ENCODE data around the gene CDC42BPA.
"Not testable (repeated sequence)": the region's sequence is repeated elsewhere in the genome, so short reads cannot be mapped to it uniquely, and the experiment has no call there.

The CDC42BPA gene

DNA sequence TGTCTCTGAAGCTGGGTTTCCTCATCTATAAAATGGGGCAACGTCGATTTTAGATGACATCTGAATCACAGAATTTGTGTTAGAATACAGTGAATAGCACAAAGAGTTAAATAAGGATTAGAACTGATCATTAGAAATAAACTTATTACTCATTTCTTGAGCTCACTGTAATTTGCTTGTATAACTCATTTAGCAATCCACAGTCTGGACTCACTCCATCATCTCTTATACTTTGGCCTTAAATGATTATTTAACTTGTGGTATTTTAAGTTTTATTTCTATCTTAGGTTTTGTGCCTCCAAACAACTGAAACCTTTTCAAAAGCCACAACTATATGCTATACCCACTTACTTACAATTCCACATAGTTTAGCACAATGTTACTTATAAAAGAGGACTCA lies 128.0 kb downstream of the CDC42BPA start:
- no peak for DNase-seq

DNA sequence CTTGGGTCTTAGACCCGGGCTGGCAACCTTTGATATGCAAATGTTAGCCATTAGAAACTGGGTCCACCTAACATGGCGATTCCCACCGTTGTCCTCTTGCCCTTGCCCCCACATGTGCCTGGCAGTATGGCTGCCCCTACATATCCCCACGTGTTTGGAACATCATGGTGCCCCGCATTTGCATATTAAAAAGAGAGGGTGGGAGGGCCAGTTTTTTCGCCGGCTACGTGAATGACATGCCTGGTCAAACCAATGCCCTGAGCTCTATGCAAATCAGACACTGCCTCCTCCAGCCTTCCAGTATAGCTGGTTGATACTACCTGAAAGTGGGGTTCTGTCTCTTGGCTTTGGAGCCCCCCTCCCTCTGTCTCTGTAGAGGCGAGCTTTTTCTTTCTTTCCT lies 133.0 kb downstream of the CDC42BPA start:
- DNase-seq = no peak

DNA sequence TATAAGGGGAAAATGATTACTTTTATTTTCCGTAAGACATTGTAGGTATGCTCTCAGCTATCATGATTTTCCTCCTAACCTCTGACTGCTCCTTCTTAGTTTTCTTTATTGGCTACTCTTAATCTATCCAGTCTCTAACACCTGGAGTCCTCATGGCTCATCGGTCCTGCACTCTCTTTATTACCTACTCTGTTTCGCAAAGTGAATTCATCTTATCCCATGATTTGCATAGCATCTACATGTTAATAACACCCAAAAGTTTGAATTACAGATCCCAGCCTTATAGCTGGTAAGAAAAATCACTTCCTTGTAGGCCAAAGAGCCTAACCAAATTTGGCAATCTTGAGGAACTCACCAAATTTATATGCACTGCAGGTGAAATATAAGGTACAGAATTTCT lies 136.3 kb downstream of the CDC42BPA start:
- DNase-seq = no peak

- no peak for DNase-seq
Measured at GRCh38 chr1:227175611-227176010, 142.7 kb downstream of the CDC42BPA start.

GRCh38 chr1:227174164-227174563 lies 144.1 kb downstream of the CDC42BPA start:
- no peak for DNase-seq

DNA sequence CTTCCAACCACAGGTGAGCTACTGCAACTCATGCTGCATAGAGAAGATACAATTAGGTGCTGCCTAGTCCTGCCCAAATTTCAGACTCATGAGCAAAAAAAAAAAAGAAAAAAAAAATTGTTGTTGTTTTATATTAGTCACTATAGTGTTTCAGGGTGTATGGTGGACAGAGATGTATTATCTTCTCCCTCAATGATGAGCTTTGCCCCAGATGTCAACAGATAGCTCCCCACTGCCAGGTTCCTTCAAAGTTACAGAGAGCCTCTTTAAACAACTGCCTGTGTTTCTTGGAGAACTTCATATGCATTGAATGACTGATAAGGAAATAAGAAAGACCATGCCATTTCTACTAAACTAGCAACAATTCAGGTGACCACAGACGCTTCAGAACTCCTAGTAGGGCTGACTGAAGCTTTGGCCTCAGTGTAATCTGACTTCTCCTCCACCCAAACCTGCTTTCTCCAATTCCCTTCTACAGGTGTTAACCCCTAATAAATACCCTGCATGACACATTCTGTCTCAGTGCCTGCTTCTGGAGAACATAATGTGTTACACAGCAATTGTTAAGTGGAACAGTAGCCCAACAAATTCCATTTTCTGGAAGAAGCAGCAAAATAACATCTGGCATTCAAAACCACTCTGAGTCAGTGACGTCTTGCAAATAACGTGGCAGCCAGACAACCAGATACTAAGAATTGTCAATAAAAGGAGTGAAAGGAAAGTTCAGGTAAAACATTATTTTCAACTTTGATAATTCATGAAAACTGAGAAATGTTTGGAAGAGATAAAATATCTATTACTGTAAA lies 147.7 kb downstream of the CDC42BPA start:
- no peak for DNase-seq

- DNase-seq = no peak
Measured at GRCh38 chr1:227169343-227169742, 148.9 kb downstream of the CDC42BPA start.

DNA sequence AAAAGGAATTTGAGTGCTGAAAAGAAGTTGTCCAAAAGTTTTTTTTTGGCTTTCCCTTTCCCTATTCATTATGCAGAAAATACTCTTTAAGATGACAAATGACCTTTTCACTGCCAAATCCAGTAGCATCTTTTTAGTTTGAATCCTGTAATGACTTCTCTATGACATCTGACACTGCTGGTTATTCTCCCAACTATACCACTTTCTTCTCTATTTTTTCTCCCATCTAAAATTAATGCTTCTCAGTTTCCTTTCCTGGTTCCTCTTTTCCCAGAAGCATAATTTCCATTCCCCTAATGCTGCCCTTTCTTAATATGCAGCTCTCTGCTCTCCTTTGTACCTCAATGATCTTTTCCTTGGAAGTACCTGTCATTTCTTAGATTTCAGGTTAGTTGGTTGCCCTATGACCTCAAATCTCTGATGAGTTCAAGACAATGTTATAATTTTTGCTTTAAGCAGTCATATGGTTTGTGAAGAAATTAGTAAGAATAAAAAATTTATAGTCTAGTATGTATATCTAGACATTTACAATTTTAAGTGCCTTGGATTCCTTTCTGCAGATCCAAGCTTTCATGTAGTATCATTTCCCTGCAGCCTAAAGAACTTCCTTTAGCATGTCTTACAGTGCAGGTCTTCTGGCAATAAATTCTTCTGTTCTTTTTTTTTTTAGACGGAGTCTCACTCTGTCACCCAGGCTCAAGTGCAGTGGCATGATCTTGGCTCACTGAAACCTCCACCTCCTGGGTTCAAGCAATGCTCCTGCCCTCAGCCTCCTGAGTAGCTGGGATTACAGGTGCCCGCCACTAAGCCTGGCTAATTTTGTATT lies 150.8 kb downstream of the CDC42BPA start:
- DNase-seq = no peak

- no peak for DNase-seq
Measured at GRCh38 chr1:227166559-227166958, 151.7 kb downstream of the CDC42BPA start.

DNA sequence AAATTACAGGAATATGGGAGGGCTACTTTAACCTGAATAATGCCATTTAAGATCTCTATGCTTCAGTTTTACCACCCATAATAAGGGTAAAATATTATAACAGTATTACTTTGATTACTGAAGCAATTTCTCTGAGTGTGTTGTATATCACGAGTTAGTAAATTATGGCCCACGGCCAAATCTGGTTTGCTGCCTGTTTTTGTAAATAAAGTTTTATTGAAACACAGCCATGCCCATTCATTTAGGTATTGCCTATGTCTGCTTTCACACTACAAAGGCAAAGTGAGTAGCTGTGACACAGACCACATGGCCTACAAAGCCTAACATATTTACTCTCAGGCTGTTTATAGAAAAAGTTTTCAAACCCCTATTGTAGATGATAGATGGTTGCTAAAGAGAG lies 156.8 kb downstream of the CDC42BPA start:
- DNase-seq = no peak

GRCh38 chr1:227156520-227156919 lies 161.8 kb downstream of the CDC42BPA start:
- DNase-seq = no peak

- DNase-seq = no peak
Measured at GRCh38 chr1:227155688-227156087, 162.6 kb downstream of the CDC42BPA start.

GRCh38 chr1:227155004-227155403 lies 163.3 kb downstream of the CDC42BPA start:
- DNase-seq = no peak

- DNase-seq = no peak
Measured at GRCh38 chr1:227152525-227152924, 165.8 kb downstream of the CDC42BPA start.

- no peak for DNase-seq
Measured at GRCh38 chr1:227140376-227140775, 177.9 kb downstream of the CDC42BPA start.

GRCh38 chr1:227136210-227136820 lies 182.0 kb downstream of the CDC42BPA start:
- DNase-seq = no peak

- DNase-seq = no peak
Measured at GRCh38 chr1:227134686-227135314, 183.5 kb downstream of the CDC42BPA start.

DNA sequence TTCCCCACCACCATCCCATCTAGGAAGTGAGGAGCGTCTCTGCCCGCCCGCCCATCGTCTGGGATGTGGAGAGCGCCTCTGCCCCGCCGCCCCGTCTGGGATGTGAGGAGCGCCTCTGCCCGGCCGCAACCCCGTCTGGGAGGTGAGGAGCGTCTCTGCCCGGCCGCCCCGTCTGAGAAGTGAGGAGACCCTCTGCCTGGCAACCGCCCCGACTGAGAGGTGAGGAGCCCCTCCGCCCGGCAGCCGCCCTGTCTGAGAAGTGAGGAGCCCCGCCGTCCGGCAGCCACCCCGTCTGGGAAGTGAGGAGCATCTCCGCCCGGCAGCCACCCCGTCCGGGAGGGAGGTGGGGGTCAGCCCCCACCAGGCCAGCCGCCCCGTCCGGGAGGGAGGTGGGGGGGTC lies 185.6 kb downstream of the CDC42BPA start:
- DNase-seq = not testable (repeated sequence)

- DNase-seq = no peak
Measured at GRCh38 chr1:227131193-227131592, 187.1 kb downstream of the CDC42BPA start.

- DNase-seq = no peak
Measured at GRCh38 chr1:227127891-227128290, 190.4 kb downstream of the CDC42BPA start.

DNA sequence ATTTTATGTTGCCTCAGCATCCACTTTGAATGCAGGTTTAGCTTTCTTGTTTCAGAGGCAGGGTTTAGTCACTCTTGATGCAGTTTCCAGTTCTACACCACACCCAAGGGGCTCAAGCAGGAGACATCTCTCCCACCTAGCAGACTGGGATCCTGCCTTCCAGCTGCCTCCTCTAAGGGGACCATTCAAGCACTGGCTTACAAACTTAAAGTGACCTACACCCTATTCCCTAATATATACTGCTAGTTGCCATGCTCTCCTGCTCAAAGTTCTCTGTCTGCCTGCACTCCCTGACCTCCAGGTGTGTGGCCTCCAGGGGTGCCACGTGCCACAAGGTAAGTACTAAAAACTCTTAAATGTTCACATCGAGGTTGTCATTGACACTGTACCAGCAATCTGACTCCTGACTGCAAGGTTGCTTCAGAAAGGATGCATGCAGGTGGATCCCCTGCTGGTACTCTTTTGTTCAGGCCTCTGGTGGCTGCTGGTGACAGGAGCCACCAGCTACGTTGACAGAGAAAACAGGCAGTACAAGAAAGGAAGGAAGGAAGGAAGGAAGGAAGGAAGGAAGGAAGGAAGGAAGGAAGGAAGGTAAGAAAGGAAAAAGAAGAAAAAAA lies 192.3 kb downstream of the CDC42BPA start:
- no peak for DNase-seq

- DNase-seq = no peak
Measured at GRCh38 chr1:227124473-227124872, 193.8 kb downstream of the CDC42BPA start.

- no peak for DNase-seq
Measured at GRCh38 chr1:227120826-227121225, 197.5 kb downstream of the CDC42BPA start.

All from NCI-H187 (cell line).